Activated CD8-positive, alpha-beta T cell treated with anti-CD3 and anti-CD28 coated beads for 36 hours (primary cell): ENCODE data around the gene PHF2. TPM values are rescaled to one million over a fixed set of nuclear protein-coding genes. Genes with fewer than 3 reads are reported as not detected.

Source experiments
- ATAC-seq: fragments of 200-7000 bp; cut with Tn5 transposase; one replicate; pipeline ENCODE4 v1.10.0; 2021; ENCODE audit warnings: mild to moderate bottlenecking, moderate library complexity
- CTCF ChIA-PET: fragments of 350-600 bp; sonication (Branson Sonifier 250); formaldehyde crosslinking; loops from one replicate; lab custom pipeline; 2021; ENCODE audit warnings: antibody characterized with exemption; lab: Charles Lee
- POLR2A ChIA-PET: fragments of 350-600 bp; sonication (Branson Sonifier 250); formaldehyde crosslinking; loops from one replicate; lab custom pipeline; 2021; ENCODE audit warnings: antibody characterized with exemption; lab: Charles Lee
- DNase-seq: peaks from one replicate; pipeline ENCODE4 v3.0.0-alpha.2; 2020
- H3K27ac Mint-ChIP-seq: one replicate; pipeline ENCODE4 v1.8.0; 2021; ENCODE audit warnings: mild to moderate bottlenecking, mixed read lengths
- H3K27me3 Mint-ChIP-seq: one replicate; pipeline ENCODE4 v1.8.0; 2021; ENCODE audit warnings: mixed read lengths
- H3K36me3 Mint-ChIP-seq: one replicate; pipeline ENCODE4 v1.8.0; 2021; ENCODE audit warnings: low read depth, mixed read lengths
- H3K4me1 Mint-ChIP-seq: one replicate; pipeline ENCODE4 v1.8.0; 2021; ENCODE audit warnings: low read depth, mixed read lengths
- H3K4me3 Mint-ChIP-seq: one replicate; pipeline ENCODE4 v1.8.0; 2021; ENCODE audit warnings: mild to moderate bottlenecking, moderate library complexity, mixed read lengths
- H3K9me3 Mint-ChIP-seq: one replicate; pipeline ENCODE4 v1.8.0; 2021; ENCODE audit warnings: mixed read lengths
- CTCF ChIP-seq: fragments of 200-600 bp; IDR thresholded peaks from one replicate; pipeline ENCODE4 v1.8.0; 2022; ENCODE audit warnings: antibody characterized with exemption, mild to moderate bottlenecking
- intact Hi-C: fragments of 100-400 bp; cut with micrococcal nuclease; formaldehyde crosslinking; loops from one replicate; pipeline ENCODE4 v1.10.0; 2022
- total RNA-seq, 2 experiments: library from RNA; stranded (reverse); gene quantifications; one replicate each; pipeline ENCODE4 v1.2.3, GENCODE V29; 2021

The PHF2 gene
- total RNA-seq, 2 experiments from 2014 or later: 12.9 to 13.1 TPM

- ChIA-PET POLR2A (no interaction called here), CTCF (no interaction called here)
- H3K4me1 Mint-ChIP-seq: no peaks in the 10 kb centered on the region
- ATAC-seq (no peak), DNase-seq (no peak)
- no peaks in the 10 kb centered on the region for H3K9me3 Mint-ChIP-seq
- no peak for TF ChIP-seq CTCF
- intact Hi-C loops: no loop called here
- no peaks in the 10 kb centered on the region for H3K27me3 Mint-ChIP-seq
- no peak overlapping the region for H3K4me3 Mint-ChIP-seq
- H3K36me3 Mint-ChIP-seq: peaks cover 8% of the 10 kb centered on the region
- no peak overlapping the region for H3K27ac Mint-ChIP-seq
Measured at GRCh38 chr9:93659044-93659836, 82.9 kb downstream of the PHF2 start.

GRCh38 chr9:93659837-93660177 is 83.4 kb downstream of the PHF2 start:
- intact Hi-C loops: no loop called here
- TF ChIP-seq CTCF: no peak
- CTCF ChIA-PET: no interaction called here
- H3K4me1 Mint-ChIP-seq: no peaks in the 10 kb centered on the region
- H3K36me3 Mint-ChIP-seq: peaks cover 8% of the 10 kb centered on the region
- POLR2A ChIA-PET: no interaction called here
- no peak overlapping the region for H3K4me3 Mint-ChIP-seq
- H3K9me3 Mint-ChIP-seq: no peaks in the 10 kb centered on the region
- H3K27ac Mint-ChIP-seq: no peak overlapping the region
- DNase-seq (no peak), ATAC-seq (no peak)
- H3K27me3 Mint-ChIP-seq: no peaks in the 10 kb centered on the region

DNA sequence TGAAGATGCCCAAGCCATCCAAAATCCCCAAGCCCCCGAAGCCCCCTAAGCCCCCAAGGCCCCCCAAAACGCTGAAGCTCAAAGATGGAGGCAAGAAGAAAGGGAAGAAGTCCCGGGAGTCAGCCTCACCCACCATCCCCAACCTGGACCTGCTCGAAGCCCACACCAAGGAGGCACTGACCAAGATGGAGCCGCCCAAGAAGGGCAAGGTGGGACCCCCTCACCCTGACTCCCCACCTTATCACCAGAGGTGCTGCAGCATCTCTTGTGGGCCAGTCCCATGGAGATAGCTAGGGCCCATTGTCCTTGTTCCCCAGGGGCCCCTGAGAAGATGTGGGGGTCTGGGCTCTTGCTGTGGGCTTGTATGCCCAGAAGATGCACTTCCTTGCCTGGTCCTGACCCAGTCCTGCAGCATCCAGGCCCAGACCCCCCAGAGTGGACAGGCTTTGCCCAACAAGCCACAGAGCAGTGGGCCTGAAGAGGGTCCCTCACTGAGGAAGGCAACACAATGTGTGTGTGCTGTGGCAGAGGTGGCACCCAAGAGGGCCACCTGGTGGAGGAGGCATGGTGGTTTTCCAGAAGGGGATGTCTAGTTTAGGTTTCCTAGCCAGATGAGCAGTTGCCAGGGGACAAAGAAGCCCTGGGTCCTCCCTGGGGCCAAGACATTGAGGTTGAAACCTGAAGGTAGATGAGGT is 84.1 kb downstream of the PHF2 start:
- no peaks in the 10 kb centered on the region for H3K27me3 Mint-ChIP-seq
- no peaks in the 10 kb centered on the region for H3K9me3 Mint-ChIP-seq
- CTCF ChIA-PET: no interaction called here
- no peak for DNase-seq
- TF ChIP-seq CTCF: no peak
- intact Hi-C loops: no loop called here
- H3K4me3 Mint-ChIP-seq: no peak overlapping the region
- no peaks in the 10 kb centered on the region for H3K4me1 Mint-ChIP-seq
- no peak overlapping the region for H3K27ac Mint-ChIP-seq
- peaks cover 8% of the 10 kb centered on the region for H3K36me3 Mint-ChIP-seq
- POLR2A ChIA-PET: no interaction called here
- ATAC-seq: no peak

DNA sequence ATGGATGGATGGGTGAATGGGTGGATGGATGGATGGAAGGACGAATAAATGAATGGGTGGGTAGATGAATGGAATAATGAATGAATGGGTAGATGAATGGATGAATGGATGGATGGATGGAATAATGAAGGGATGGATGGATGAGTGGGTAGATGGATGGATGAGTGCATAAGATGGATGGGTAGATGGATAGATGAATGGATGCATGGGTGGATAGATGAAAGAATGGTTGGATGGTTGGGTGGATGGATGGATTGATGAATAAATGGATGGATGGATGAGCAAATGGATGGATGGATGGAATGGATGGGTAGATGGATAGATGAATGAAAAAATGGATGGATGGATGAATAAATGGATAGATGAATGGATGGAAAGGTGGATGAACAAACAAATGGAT is 85.2 kb downstream of the PHF2 start:
- Mint-ChIP-seq H3K27me3 (no peaks in the 10 kb centered on the region), H3K4me3 (no peak overlapping the region), H3K36me3 (peaks cover 8% of the 10 kb centered on the region), H3K4me1 (no peaks in the 10 kb centered on the region), H3K9me3 (no peaks in the 10 kb centered on the region), H3K27ac (no peak overlapping the region)
- CTCF ChIA-PET: no interaction called here
- no peak for DNase-seq
- POLR2A ChIA-PET: no interaction called here
- intact Hi-C loops: no loop called here
- no peak for TF ChIP-seq CTCF
- no peak for ATAC-seq

DNA sequence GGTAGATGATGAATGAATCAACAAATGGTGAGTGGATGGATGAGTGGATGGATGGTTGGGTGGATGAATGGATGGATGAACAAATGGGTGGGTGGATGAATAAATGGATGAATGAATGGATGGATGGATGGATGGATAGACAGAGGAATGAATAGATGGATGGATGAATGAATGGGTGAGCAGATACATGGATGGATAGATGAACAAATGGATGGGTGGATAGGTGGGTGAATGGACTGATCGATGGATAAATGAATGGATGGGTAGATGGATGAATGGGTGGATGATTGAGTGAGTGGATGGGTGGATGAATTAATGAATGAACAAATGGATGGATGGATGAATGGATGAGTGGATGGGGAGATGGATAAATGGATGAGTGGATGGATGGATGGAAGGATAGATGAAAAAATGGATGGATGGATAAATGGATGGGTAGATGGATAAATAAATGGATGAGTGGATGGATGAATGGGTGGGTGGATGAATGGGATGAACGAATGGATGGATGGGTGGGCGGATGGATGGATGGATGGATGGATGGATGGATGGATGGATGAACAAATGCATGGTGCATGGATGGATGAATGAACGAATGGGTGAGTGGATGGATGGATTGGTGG is 85.7 kb downstream of the PHF2 start:
- Mint-ChIP-seq H3K27me3 (no peaks in the 10 kb centered on the region), H3K36me3 (peaks cover 8% of the 10 kb centered on the region)
- CTCF ChIA-PET: no interaction called here

More for the DNA sequence above, 85.7 kb downstream of the PHF2 start:
- TF ChIP-seq CTCF: no peak
- intact Hi-C loops: no loop called here
- H3K4me3 Mint-ChIP-seq: no peak overlapping the region
- DNase-seq (no peak), ATAC-seq (no peak)
- H3K27ac Mint-ChIP-seq: no peak overlapping the region
- no peaks in the 10 kb centered on the region for H3K9me3 Mint-ChIP-seq
- H3K4me1 Mint-ChIP-seq: no peaks in the 10 kb centered on the region
- POLR2A ChIA-PET: no interaction called here
